ENCODE measurements around the gene SUN2. TPM values are rescaled to one million over a fixed set of nuclear protein-coding genes. Genes with fewer than 3 reads are reported as not detected.

SUN2 gene
- total and polyA plus RNA-seq, 8 donors = 25.3 to 387 (median 117) TPM

DNA sequence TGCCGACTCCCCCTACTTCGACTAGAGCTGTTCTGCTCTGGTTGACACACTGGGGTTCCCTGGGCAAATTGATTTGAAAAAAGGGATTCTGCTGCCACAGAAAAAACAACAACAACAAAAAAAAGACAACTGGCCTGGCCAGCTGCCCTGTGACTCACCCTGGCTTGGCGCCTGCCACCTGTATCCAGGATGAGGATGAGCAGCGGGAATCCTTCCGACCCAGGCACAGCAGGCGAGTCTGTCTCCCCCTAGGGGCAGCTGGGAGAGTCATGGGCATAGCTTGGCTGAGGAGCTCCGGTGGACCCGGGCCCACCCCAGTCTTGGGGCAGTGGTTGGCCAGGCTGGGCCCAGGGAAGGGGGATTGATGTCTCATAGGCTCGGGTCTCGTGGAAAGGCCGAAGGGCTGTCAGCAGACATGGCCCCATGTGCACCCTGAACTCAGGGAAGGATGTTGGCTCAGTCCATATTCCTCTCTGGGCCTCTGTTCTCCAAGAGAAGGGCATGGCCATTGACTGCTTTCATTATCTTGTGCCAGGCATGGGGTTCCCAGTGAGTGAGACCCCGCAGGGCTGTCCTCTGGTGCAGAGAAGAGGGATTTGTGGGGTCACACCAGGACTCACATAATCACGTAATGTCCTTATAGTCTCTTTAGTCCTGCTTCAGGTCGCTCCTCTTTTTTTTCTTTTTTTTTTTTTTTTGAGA is 10.4 kb upstream of the SUN2 start:
- intact Hi-C loops (cut with DNase I; ENCODE audit: low total_unique reads) = loop anchor here (5.0 kb wide), 1 partner anchor 356 kb away; no protein-coding TSS in a partner anchor
- Histone ChIP-seq H3K9me3 (no peaks in the 10 kb centered on the region), H3K4me1 (peaks cover 0 to 13% (median 2%) of the 10 kb centered on the region in 4 donors), H3K4me3 (no peak overlapping the region), H3K27ac (no peak overlapping the region), H3K27me3 (peaks cover 0 to 8% (median 0%) of the 10 kb centered on the region in 3 donors), H3K36me3 (no peaks in the 10 kb centered on the region)
- TF ChIP-seq POLR2AphosphoS5 (IDR thresholded peaks at IDR 0.05) (peak in 1 of 3 donors; percentile 32), POLR2A (IDR thresholded peaks at IDR 0.05) (no peak)
- TF ChIP-seq, protein P1, sequence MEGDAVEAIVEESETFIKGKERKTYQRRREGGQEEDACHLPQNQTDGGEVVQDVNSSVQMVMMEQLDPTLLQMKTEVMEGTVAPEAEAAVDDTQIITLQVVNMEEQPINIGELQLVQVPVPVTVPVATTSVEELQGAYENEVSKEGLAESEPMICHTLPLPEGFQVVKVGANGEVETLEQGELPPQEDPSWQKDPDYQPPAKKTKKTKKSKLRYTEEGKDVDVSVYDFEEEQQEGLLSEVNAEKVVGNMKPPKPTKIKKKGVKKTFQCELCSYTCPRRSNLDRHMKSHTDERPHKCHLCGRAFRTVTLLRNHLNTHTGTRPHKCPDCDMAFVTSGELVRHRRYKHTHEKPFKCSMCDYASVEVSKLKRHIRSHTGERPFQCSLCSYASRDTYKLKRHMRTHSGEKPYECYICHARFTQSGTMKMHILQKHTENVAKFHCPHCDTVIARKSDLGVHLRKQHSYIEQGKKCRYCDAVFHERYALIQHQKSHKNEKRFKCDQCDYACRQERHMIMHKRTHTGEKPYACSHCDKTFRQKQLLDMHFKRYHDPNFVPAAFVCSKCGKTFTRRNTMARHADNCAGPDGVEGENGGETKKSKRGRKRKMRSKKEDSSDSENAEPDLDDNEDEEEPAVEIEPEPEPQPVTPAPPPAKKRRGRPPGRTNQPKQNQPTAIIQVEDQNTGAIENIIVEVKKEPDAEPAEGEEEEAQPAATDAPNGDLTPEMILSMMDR (IDR thresholded peaks at IDR 0.05) = peak in 5 of 7 experiments; percentile 20 to 73 (median 58)
- peak; percentile 60 to 82 for DNase-seq
- WGBS, 5 donors = 35 to 50% (median 47%) methylated on average over 11 to 14 of the region's 14 CpGs

DNA sequence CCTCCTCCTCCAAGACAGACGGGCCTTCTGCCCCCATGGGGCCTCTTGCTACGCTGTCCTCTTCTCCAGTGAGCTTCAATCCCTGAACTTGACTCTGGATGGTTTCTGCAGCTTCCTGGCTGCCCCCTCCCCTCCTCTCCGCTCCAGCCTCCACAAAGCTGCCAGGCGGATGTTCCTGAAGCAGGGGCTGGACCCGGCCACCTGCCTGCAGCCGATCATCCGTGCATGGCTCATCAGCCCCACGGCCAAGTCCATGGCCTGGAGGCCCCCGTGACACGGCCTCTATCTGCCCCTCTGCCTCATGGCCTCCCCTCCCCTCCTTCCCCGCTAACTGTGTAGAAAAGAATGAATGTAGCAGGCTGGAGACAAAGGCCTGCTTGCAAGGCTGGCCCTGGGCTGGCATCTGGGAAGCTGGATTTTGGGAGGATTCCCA is 6.8 kb upstream of the SUN2 start:
- intact Hi-C loops (cut with DNase I; ENCODE audit: low total_unique reads) = no loop called here
- H3K4me1 ChIP-seq = peaks cover 0 to 17% (median 4%) of the 10 kb centered on the region in 4 donors
- TF ChIP-seq, protein P1 (IDR thresholded peaks at IDR 0.05) = no peak
- TF ChIP-seq POLR2A (IDR thresholded peaks at IDR 0.05) = no peak
- no peak for TF ChIP-seq EP300 (IDR thresholded peaks at IDR 0.05)
- no peak for TF ChIP-seq POLR2AphosphoS5 (IDR thresholded peaks at IDR 0.05)
- no peak overlapping the region for H3K4me3 ChIP-seq
- no peaks in the 10 kb centered on the region for H3K36me3 ChIP-seq
- peaks cover 0 to 6% (median 0%) of the 10 kb centered on the region in 3 donors for H3K27me3 ChIP-seq
- DNase-seq = peak in 1 of 2 donors; percentile 48
- 70 to 86% (median 75%) methylated on average over 11 of the region's 11 CpGs for WGBS, 5 donors
- H3K27ac ChIP-seq = no peak overlapping the region
- no peaks in the 10 kb centered on the region for H3K9me3 ChIP-seq

DNA sequence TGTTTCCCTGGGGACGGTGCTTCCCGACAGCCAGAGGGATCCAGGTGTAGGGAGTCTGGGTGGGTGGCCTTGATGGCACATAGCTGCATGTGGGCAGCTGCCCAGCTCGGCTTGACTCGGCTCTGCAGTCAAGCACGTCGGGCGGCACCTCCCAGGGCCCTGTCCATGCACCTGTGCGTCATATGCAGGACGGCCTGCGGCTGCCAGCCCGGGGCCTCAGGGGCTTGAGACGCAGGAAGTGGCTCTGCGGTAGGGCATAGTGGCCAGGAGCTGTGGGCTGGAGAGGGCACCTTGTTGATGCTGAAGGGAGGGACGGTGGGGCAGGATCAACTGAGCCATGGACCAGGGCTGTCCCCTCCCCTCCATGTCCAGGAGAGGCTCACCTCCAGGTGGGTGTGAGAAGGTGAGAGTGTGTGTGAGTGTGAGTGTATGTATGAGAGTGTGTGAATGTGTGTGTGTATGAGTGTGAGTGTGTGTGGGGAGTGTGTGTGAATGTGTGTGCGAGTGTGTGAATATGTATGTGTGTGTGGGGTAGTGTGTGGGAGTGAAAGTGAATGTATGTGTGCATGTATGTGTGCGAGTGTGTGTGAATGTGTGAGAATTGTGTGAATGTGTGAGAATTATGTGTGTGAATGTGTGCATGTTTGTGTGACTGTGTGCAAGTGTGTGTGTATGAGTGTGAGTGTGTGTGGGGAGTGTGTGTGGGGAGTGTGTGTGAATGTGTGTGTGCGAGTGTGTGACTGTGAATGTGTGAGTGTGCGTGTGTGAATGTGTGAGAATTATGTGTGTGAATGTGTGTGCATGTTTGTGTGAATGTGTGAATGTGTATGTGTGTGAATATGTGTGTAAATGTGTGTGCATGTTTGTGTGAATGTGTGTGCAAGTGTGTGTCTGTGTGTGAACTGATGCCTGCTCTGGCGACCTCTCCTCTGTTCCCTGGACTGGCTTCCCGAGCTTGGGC is 5.7 kb upstream of the SUN2 start:
- intact Hi-C loops (cut with DNase I; ENCODE audit: low total_unique reads) = no loop called here
- TF ChIP-seq POLR2A (IDR thresholded peaks at IDR 0.05) (no peak), POLR2AphosphoS5 (IDR thresholded peaks at IDR 0.05) (no peak), EP300 (IDR thresholded peaks at IDR 0.05) (no peak)
- TF ChIP-seq, protein P1 (IDR thresholded peaks at IDR 0.05) = no peak
- no peak for DNase-seq
- Histone ChIP-seq H3K27ac (no peak overlapping the region), H3K27me3 (no peaks in the 10 kb centered on the region), H3K4me3 (no peak overlapping the region), H3K36me3 (no peaks in the 10 kb centered on the region), H3K9me3 (no peaks in the 10 kb centered on the region), H3K4me1 (peaks cover 10 to 27% (median 15%) of the 10 kb centered on the region in 4 donors)
- WGBS, 5 donors = 65 to 86% (median 71%) methylated on average over 15 to 20 of the region's 20 CpGs

DNA sequence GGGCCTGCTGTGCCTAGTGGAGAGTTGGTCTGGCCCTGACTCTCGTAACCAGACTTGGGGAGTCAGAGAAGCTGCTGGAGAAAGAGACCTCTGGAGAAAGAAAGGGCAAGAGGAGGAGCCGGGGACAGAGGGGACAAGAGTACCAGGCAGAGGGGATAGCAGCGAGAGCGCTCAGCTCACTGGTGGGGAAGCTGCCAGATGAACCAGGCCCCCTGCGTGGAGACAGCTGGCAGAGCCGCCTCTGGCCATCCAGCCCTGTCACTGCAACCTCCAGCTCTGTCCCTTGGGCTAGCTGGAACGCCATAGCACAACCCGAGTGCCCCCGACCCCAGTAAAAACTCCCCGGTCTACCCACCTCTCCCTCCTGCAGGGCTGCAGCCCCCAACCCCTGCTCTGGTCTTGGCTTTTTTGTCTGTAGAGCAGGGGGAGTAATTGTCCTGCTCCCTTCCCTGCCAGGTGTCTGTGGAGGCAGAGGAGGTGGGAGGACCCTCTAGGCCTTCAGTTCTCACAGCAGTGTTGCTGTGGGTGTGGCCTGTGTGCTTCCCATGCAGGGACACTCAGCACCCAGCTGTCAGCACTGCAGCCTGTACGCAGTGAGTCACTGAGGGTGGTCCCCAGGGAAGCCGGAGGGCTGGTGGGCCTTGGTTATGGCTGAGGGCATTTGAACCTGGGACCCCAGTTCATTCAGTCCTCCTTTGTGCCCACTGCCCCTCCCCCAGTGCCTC is 4.8 kb upstream of the SUN2 start:
- DNase-seq = peak in 1 of 2 donors; percentile 36
- 82 to 87% (median 84%) methylated on average over 9 to 12 of the region's 12 CpGs for WGBS, 5 donors
- TF ChIP-seq POLR2A (IDR thresholded peaks at IDR 0.05) (no peak), POLR2AphosphoS5 (IDR thresholded peaks at IDR 0.05) (no peak), EP300 (IDR thresholded peaks at IDR 0.05) (no peak)
- TF ChIP-seq, protein P1 (IDR thresholded peaks at IDR 0.05) = no peak
- Histone ChIP-seq H3K4me1 (peaks cover 14 to 26% (median 18%) of the 10 kb centered on the region in 4 donors), H3K27me3 (no peaks in the 10 kb centered on the region), H3K36me3 (no peaks in the 10 kb centered on the region), H3K9me3 (no peaks in the 10 kb centered on the region), H3K27ac (no peak overlapping the region), H3K4me3 (no peak overlapping the region)
- intact Hi-C loops (cut with DNase I; ENCODE audit: low total_unique reads) = no loop called here
